GM19328 (cell line): ENCODE measurements around the gene BTBD16.

Experiments used
- ATAC-seq: cut with Tn5 transposase; IDR thresholded peaks from one replicate; pipeline ENCODE4 v1.9.1; 2021; ENCODE audit warnings: mild to moderate bottlenecking, moderate library complexity; ENCODE audit not compliant: unreplicated experiment

Gene BTBD16

DNA sequence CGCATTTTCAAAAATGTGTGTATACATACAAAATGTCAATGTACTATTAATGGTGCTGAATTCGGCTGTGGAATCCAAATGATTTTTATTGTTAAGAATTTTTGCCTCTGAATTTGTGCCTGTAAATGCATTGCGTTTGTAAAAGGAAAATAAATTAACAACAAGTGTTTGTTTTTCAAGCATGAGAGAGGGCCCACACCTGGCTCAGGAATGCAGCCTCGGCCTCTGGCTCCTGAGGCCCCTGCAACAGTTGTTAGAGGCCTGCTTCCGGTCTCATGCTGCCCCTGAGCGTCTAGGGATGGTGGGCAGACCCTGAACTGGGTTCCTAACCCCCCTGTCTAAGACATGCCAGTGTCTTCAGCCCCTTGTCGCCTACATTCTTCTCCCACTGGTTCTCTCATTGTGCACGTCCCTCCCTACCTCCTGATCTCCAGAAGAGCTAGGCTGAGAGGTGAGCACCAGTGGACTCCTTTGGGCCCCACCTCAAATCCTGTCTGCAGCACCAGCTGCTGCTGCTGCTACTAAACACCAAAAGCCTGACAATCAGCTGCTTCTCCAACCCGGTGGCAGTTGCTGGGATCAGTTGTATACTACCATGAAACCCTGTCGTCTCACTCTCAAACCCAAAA lies 1.9 kb upstream of the BTBD16 start:
- no peak for ATAC-seq

GRCh38 chr10:122273966-122274545 lies 3.0 kb downstream of the BTBD16 start:
- no peak for ATAC-seq

GRCh38 chr10:122276611-122277208 lies 5.6 kb downstream of the BTBD16 start:
- ATAC-seq = no peak

DNA sequence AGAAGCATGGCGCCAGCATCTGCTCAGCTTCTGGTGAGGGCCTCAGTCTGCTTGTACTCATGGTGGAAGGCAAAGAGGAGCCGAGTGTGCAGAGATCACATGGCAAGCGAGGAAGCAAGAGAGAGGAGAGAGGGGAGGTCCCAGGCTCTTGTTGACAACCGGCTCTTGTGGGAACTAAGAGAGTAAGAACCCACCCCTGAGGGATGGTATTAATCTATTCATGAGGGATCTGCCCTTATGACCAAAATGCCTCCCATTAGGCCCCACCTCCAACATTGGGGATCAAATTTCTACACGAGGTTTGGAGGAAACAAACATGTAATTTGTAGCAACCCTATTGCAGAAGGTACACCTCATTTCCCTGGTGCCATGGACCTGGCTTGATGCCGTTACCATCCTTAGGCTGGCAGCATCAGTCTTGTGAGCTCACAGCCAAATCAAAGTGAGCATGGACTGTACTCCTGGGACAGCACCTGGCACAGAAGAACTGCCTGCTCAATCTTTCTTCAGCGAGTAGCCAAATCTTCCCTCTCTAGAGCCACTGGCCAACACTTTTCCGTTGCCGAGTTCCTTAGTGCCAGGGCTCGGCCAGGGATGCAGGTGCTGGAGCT lies 6.5 kb downstream of the BTBD16 start:
- ATAC-seq = no peak

GRCh38 chr10:122279725-122280141 lies 8.6 kb downstream of the BTBD16 start:
- no peak for ATAC-seq

DNA sequence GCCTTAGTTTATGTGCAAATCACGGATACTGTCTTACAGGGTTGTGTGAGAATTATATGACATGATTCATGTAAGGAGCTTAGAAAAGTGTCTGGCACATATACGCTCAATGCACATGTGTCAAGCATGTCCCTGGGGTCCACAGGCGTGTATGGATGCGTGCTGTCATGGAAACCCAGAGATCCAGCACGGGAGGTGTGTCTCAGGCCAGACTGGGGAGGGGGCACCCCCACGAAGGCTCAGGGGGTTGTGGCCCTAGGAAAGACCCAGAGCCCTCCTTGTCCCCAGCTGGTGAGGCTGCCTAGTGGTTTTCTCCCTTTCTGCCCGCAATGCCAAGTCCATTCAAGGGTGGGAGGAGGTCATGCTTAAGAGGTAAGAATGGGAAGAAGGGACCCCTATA lies 9.1 kb downstream of the BTBD16 start:
- ATAC-seq = no peak

GRCh38 chr10:122281018-122281626 lies 10.0 kb downstream of the BTBD16 start:
- ATAC-seq = no peak

- ATAC-seq = no peak
Measured at GRCh38 chr10:122281751-122282150, 10.7 kb downstream of the BTBD16 start.

- ATAC-seq = no peak
Measured at GRCh38 chr10:122282253-122282671, 11.2 kb downstream of the BTBD16 start.

- no peak for ATAC-seq
Measured at GRCh38 chr10:122282909-122283308, 11.8 kb downstream of the BTBD16 start.

DNA sequence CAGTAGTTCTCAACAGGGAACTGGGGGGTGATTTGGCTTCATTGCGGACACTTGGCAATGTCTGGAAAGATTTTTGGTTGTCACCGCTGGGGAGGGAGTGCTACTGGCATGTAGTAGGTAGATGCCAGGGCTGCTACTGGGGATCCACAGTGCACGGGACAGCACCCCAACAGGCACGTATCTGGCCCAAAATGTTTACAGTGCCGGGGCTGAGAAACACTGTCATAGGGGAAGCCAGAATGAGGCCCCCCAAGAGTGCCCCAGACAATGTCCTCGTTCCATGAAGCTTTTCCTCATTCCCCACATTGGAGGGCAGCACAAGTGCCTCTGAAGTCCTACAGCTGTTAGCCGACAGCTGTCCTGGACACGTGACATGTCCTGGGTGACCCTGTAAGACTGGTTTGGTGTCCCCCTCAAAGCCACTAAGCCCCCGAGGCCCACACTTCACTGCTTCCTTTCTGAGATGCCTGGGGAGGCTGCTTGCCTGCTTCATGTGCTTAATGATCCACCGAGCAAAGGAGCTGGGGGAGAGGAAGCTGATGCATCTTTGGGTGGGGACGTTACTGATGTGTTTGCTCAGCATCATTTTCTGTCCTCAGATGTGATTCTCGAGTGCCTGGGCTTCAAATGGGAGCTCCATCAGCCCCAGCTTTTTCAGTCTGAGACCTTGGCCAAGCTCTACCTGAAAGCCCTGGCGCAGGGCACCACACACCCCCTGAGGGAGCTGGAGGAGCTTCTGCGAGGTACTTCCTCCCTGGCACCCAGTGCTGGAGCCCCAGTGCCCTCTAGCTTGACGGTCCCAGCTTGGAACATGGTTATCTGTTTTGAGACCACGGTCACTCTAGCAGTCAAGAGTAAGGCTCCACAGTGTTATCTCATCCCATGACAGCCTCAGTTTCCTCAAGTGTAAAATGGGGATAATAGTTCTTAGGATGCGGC lies 14.7 kb downstream of the BTBD16 start:
- ATAC-seq = no peak

DNA sequence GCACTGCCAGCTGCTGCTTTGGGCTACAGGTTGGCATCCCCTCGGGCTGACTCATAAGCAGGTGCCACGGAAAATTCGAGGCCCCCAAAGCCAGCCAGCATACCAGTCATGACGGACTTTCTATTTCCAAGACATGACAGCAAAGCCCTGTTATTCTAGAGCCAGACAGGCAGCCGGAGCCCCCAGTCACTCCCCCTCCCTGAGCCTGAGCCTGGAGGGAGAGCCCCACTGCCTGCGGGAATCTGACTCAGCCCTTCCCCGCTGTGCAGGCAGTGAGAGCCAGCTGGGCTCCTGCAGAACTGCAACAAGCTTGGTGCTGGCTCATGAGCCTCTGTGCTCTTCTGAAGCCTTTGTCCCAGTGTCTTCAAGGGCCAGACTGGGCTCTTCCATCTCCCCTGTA lies 15.8 kb downstream of the BTBD16 start:
- no peak for ATAC-seq

- no peak for ATAC-seq
Measured at GRCh38 chr10:122287570-122287969, 16.5 kb downstream of the BTBD16 start.

DNA sequence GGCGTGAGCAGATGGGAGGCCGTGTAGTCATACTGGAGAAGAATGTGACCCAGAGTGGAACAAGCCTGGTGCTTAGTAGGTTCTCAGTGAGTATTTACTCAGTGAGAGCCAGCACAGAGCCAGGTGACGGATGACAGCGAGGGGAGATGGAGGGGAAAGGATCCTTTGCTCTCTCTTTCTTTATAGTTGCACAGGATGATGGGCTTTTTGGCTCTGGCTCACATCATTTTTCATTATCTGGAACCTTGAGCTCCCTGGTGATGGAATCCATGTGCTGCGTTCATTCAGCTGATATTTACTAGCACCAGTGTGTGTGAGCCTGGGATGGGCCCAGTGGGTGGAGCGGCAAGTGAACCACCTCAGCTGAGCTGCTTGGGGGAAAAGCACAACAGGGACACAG lies 17.2 kb downstream of the BTBD16 start:
- no peak for ATAC-seq

DNA sequence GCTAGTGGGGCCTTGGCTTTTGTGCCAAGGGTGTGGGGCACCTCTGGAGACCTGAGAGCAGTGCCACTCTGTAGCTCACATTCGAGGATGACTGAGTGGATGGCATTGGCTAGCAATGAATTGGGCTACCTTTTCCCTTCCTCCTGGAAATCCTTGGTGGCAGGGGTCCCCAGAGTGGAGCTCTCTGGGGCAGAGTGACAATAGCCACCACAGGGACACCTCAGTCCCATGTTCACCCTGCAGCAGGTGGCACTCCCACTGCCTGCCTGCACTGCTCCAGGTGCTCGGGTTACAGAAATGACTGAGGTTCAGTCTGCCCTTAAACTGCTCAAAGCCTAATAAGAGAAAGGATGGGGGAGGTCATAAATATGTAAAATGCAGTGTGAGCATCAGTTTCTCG lies 17.8 kb downstream of the BTBD16 start:
- ATAC-seq = no peak

DNA sequence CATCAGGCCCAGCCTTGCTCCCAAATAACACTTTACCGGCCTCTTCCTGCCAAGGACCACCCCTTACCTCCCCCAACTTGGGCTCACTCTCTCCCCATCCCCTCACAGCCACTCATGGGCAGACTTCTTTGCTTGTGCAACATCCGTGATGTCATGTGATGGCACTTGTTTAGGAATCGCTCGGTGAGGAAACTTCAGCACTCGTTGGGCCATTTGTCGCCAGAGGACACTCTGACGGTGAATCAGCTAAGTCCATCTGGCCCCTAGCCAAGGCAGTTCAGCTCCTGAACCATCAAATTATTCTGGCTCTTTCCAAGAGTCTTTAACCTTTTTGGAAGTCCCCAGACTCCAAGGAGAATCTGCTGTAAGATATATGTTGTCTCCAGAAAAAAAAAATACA lies 19.2 kb downstream of the BTBD16 start:
- ATAC-seq = no peak

DNA sequence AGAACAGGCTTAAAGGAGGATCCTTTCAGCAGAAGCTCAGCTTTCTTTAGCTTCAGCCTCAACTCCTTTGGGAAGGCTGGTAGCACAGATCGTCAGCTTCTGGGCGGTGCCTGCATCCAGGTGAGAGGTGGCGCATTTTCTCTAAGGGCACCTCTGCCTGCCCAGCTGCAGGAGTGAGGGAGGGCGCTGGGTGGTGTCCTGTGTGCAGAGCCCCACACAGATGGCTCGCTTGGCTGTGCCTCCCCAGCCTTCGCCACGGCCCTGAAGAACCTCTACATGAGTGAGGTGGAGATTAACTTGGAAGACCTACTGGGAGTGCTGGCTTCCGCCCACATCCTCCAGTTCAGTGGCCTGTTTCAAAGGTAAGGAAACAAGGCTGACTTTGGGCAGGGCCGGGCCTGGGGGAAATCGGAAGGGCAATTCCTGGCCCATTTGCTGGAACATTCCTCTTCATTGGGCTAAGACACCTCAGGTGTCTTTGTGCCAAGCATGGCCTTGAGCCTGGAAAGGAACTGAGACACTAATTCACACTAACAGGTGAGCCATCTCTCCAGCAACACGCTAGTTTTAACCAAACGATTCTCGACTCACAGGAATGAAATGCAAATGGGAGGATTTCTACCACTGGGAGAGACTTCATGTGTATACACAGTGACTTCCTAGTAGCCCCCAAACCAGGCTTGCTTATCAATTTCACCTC lies 19.9 kb downstream of the BTBD16 start:
- no peak for ATAC-seq

GRCh38 chr10:122291739-122292138 lies 20.6 kb downstream of the BTBD16 start:
- no peak for ATAC-seq

GRCh38 chr10:122292376-122292775 lies 21.3 kb downstream of the BTBD16 start:
- no peak for ATAC-seq
